Measurements from ENCODE around the gene DLGAP1. TPM values are rescaled to one million over a fixed set of nuclear protein-coding genes. Genes with fewer than 3 reads are reported as not detected.

The DLGAP1 gene
- total RNA-seq, 3 donors from 2014 or later (not counting 1 experiment from before 2014, with no cell fraction given): not detected

DNA sequence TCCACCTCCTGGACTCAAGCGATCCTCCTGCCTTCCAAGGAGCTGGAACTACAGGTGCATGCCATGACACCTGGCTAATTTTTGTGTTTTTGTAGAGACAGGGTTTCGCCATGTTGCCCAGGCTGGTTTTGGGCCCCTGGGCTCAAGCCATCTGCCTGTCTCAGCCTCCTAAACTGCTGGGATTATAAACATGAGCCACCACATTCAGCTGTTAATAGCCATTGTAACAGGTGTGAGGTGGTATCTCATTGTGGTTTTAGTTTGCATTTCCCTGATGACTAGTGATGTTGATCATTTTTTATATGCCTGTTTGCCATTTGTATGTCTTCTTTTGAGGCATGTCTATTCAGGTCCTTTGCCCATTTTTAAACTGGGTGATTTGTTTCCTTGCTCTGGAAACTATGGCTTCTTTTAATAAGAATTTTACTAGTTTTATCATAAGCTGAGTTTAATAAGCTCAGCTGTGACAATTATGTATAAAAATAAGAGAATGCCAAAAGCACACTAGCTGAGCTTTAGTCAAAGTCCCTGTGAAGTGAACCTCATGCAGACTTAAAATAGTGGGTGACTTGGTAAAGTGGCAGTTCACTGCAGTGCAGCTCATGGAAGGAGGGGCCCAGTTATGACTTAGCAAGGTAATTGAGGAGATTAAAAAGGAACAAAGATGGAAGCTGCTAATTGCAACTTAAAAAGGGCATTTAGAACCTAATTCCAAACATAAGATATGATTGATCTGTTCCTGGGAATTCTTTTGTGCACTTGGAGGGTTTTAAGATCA, 540.1 kb downstream of the DLGAP1 start:
- no peaks in the 10 kb centered on the region for H3K27me3 ChIP-seq (ENCODE audit: control insufficient read depth, insufficient read depth, low read length)
- Mint-ChIP-seq H3K36me3 (no peaks in the 10 kb centered on the region), H3K27ac (no peak overlapping the region), H3K9me3 (peaks cover 2% of the 10 kb centered on the region in 2 donors), H3K4me3 (no peak overlapping the region), H3K4me1 (no peaks in the 10 kb centered on the region), H3K27me3 (ENCODE audit: low read depth in 2 of 2) (no peaks in the 10 kb centered on the region)
- H3K4me1 ChIP-seq (ENCODE audit: control insufficient read depth, insufficient read depth, low read length): no peaks in the 10 kb centered on the region
- WGBS (ENCODE audit: insufficient coverage): 81% methylated on average over 2 of the region's 2 CpGs
- intact Hi-C loops (cut with micrococcal nuclease): no loop called here
- H3K4me3 ChIP-seq (ENCODE audit: low read length): no peak overlapping the region
- H3K9me3 ChIP-seq (ENCODE audit: control insufficient read depth, insufficient read depth, low read length): no peaks in the 10 kb centered on the region
- no peak for ATAC-seq
- H3K27ac ChIP-seq (ENCODE audit: low read length): no peak overlapping the region
- H3K36me3 ChIP-seq (ENCODE audit: control insufficient read depth, insufficient read depth, low read length): no peaks in the 10 kb centered on the region
- TF ChIP-seq, protein P1, sequence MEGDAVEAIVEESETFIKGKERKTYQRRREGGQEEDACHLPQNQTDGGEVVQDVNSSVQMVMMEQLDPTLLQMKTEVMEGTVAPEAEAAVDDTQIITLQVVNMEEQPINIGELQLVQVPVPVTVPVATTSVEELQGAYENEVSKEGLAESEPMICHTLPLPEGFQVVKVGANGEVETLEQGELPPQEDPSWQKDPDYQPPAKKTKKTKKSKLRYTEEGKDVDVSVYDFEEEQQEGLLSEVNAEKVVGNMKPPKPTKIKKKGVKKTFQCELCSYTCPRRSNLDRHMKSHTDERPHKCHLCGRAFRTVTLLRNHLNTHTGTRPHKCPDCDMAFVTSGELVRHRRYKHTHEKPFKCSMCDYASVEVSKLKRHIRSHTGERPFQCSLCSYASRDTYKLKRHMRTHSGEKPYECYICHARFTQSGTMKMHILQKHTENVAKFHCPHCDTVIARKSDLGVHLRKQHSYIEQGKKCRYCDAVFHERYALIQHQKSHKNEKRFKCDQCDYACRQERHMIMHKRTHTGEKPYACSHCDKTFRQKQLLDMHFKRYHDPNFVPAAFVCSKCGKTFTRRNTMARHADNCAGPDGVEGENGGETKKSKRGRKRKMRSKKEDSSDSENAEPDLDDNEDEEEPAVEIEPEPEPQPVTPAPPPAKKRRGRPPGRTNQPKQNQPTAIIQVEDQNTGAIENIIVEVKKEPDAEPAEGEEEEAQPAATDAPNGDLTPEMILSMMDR (IDR thresholded peaks at IDR 0.05): no peak
- no peak for DNase-seq

DNA sequence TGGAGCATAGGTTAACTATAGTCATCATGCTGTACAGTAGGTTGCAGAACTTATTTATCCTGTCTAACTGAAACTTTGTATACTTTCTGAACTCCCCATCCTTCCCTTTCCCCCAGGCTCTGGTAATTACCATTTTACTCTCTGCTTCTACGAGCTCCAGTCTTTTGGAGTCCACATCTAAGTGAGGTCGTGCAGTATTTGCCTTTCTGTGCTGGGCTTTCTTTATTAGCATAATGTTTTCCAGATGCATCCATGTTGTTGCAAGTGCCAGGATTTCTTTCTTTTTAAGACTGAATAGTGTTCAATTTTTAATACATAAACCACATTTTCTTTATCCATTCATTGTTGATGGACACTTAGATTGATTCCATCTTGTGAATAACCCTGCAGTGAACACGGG, 541.0 kb downstream of the DLGAP1 start:
- Mint-ChIP-seq H3K4me1 (no peaks in the 10 kb centered on the region), H3K9me3 (peaks cover 2% of the 10 kb centered on the region in 2 donors), H3K36me3 (no peaks in the 10 kb centered on the region), H3K27ac (no peak overlapping the region), H3K27me3 (ENCODE audit: low read depth in 2 of 2) (no peaks in the 10 kb centered on the region), H3K4me3 (no peak overlapping the region)
- DNase-seq (no peak), ATAC-seq (no peak)
- 78% methylated on average over 2 of the region's 3 CpGs for WGBS (ENCODE audit: insufficient coverage)
- Histone ChIP-seq H3K36me3 (ENCODE audit: control insufficient read depth, insufficient read depth, low read length) (no peaks in the 10 kb centered on the region), H3K27ac (ENCODE audit: low read length) (no peak overlapping the region), H3K4me1 (ENCODE audit: control insufficient read depth, insufficient read depth, low read length) (no peaks in the 10 kb centered on the region), H3K27me3 (ENCODE audit: control insufficient read depth, insufficient read depth, low read length) (no peaks in the 10 kb centered on the region), H3K9me3 (ENCODE audit: control insufficient read depth, insufficient read depth, low read length) (no peaks in the 10 kb centered on the region), H3K4me3 (ENCODE audit: low read length) (no peak overlapping the region)
- TF ChIP-seq, protein P1 (IDR thresholded peaks at IDR 0.05): no peak
- intact Hi-C loops (cut with micrococcal nuclease): no loop called here

DNA sequence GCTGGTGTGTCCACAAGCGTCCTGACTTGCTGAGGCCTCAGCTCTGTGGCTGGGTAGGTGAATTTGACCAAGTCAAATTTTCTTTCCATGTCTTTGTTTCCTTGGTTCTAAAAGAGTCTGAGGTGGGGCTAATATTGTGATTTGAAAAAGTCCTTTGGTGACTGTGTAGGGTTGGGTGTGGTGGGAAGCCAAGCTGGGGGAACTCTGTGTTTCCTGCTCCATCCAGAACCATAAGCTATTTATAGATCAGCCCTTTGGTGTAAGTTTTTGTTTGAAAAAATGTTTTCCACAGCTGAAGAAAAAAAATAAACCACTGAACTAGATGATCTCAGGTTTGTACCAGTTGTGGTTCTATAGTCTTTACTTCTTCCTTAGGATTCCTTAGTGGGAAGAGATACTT, 542.4 kb downstream of the DLGAP1 start:
- Mint-ChIP-seq H3K27me3 (ENCODE audit: low read depth in 2 of 2) (no peaks in the 10 kb centered on the region), H3K27ac (no peak overlapping the region), H3K36me3 (no peaks in the 10 kb centered on the region), H3K4me1 (no peaks in the 10 kb centered on the region), H3K9me3 (no peaks in the 10 kb centered on the region), H3K4me3 (no peak overlapping the region)
- ATAC-seq (no peak), DNase-seq (no peak)
- Histone ChIP-seq H3K27ac (ENCODE audit: low read length) (no peak overlapping the region), H3K4me1 (ENCODE audit: control insufficient read depth, insufficient read depth, low read length) (no peaks in the 10 kb centered on the region), H3K4me3 (ENCODE audit: low read length) (no peak overlapping the region), H3K9me3 (ENCODE audit: control insufficient read depth, insufficient read depth, low read length) (no peaks in the 10 kb centered on the region), H3K36me3 (ENCODE audit: control insufficient read depth, insufficient read depth, low read length) (no peaks in the 10 kb centered on the region), H3K27me3 (ENCODE audit: control insufficient read depth, insufficient read depth, low read length) (no peaks in the 10 kb centered on the region)
- intact Hi-C loops (cut with micrococcal nuclease): no loop called here
- TF ChIP-seq, protein P1 (IDR thresholded peaks at IDR 0.05): no peak
- 67% methylated on average over 1 of the region's 1 CpG for WGBS (ENCODE audit: insufficient coverage)

DNA sequence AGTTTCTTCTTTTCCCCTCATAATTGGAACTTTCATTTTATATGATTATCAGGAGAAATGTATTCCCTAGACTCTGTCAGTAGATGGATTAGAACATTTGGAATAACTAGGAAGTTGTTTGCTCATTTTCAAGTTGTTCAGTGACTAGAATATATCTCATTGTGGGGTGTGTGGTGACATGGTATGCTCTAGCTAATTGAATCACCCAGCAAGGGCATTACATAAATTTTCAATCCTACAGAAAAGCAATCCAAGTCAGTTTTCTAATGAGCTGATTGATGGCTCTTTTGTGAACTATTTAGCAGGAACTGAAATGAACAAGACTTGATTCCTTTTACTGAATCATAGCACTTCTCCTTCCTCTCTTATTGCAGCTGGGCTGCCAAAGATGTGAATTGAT, 543.7 kb downstream of the DLGAP1 start:
- ATAC-seq (no peak), DNase-seq (no peak)
- H3K27me3 Mint-ChIP-seq (ENCODE audit: low read depth in 2 of 2): no peaks in the 10 kb centered on the region
- no peaks in the 10 kb centered on the region for H3K27me3 ChIP-seq (ENCODE audit: control insufficient read depth, insufficient read depth, low read length)
- no peak overlapping the region for H3K4me3 Mint-ChIP-seq
- no peaks in the 10 kb centered on the region for H3K36me3 Mint-ChIP-seq
- no peak overlapping the region for H3K4me3 ChIP-seq (ENCODE audit: low read length)
- no peaks in the 10 kb centered on the region for H3K4me1 ChIP-seq (ENCODE audit: control insufficient read depth, insufficient read depth, low read length)
- intact Hi-C loops (cut with micrococcal nuclease): no loop called here
- no peaks in the 10 kb centered on the region for H3K9me3 ChIP-seq (ENCODE audit: control insufficient read depth, insufficient read depth, low read length)
- TF ChIP-seq, protein P1 (IDR thresholded peaks at IDR 0.05): no peak
- H3K9me3 Mint-ChIP-seq: no peaks in the 10 kb centered on the region
- no peak overlapping the region for H3K27ac ChIP-seq (ENCODE audit: low read length)
- no peak overlapping the region for H3K27ac Mint-ChIP-seq
- H3K4me1 Mint-ChIP-seq: no peaks in the 10 kb centered on the region
- H3K36me3 ChIP-seq (ENCODE audit: control insufficient read depth, insufficient read depth, low read length): no peaks in the 10 kb centered on the region
